Ectodermal cell (in vitro differentiated cells): ENCODE results near the gene PSMB3. TPM values are rescaled to one million over a fixed set of nuclear protein-coding genes. Genes with fewer than 3 reads are reported as not detected.

Experiments
- H3K27ac ChIP-seq: 2 replicates; pipeline ENCODE4 v1.7.0; 2013; ENCODE audit warnings: mild to moderate bottlenecking, low read depth, low read length; ENCODE audit not compliant: insufficient read depth, poor library complexity, severe bottlenecking
- H3K27me3 ChIP-seq: 2 replicates; pipeline ENCODE4 v1.7.0; 2013; ENCODE audit warnings: mild to moderate bottlenecking, low read length; ENCODE audit not compliant: insufficient read depth, control insufficient read depth, poor library complexity, severe bottlenecking
- H3K36me3 ChIP-seq: one replicate; pipeline ENCODE4 v1.7.0; 2013; ENCODE audit warnings: low read length; ENCODE audit not compliant: control insufficient read depth, insufficient read depth
- H3K4me1 ChIP-seq: one replicate; pipeline ENCODE4 v1.7.0; 2013; ENCODE audit warnings: low read length; ENCODE audit not compliant: control insufficient read depth, insufficient read depth
- H3K4me3 ChIP-seq: 2 replicates; pipeline ENCODE4 v1.7.0; 2013; ENCODE audit warnings: low read depth, low read length, control low read depth; ENCODE audit not compliant: insufficient read depth
- H3K9me3 ChIP-seq: 2 replicates; pipeline ENCODE4 v1.7.0; 2013; ENCODE audit warnings: mild to moderate bottlenecking, low read length, moderate library complexity; ENCODE audit not compliant: control insufficient read depth
- WGBS, 2 experiments: methylation state at CpG; one replicate each; pipeline ENCODE4 v1.1.7; 2013; ENCODE audit warnings: missing lambda C conversion rate in 2 of 2; 5-methylcytosine and 5-hydroxymethylcytosine counted together
- polyA plus RNA-seq, 4 experiments: library from polyadenylated mRNA; stranded (reverse); fragments of 50-300 nt; gene quantifications; one replicate each; pipeline ENCODE4 v1.2.3, GENCODE V29; 2013

The PSMB3 gene
- polyA plus RNA-seq (2013, experiment 1 of 4) = 245 TPM
- 226 TPM for polyA plus RNA-seq (2013, experiment 2 of 4)
- polyA plus RNA-seq (2013, experiment 3 of 4) = 213 TPM
- 242 TPM for polyA plus RNA-seq (2013, experiment 4 of 4)

- Histone ChIP-seq H3K27me3 (peaks cover 10% of the 10 kb centered on the region), H3K4me3 (peak within 1 kb of the TSS; percentile 94), H3K4me1 (peaks cover 11% of the 10 kb centered on the region), H3K36me3 (peaks cover 5% of the 10 kb centered on the region), H3K27ac (peak within 1 kb of the TSS; percentile 78), H3K9me3 (no peaks in the 10 kb centered on the region)
- 0% methylated on average over 44 of the region's 44 CpGs for WGBS, 2 experiments
Observed at GRCh38 chr17:38752308-38753070, at the start of gene PSMB3. Gene PSMB3, plus strand, starts transcription at chr17:38752741. Its CDS starts 86 bp downstream, at chr17:38752827.

- Histone ChIP-seq H3K27ac (no peak overlapping the region), H3K27me3 (peaks cover 78% of the 10 kb centered on the region), H3K4me3 (peak overlapping the region; percentile 52), H3K36me3 (no peaks in the 10 kb centered on the region), H3K4me1 (peaks cover 26% of the 10 kb centered on the region), H3K9me3 (no peaks in the 10 kb centered on the region)
- 3 to 4% methylated on average over 55 of the region's 55 CpGs for WGBS, 2 experiments
Observed at GRCh38 chr17:38702916-38703741, 49.4 kb upstream of the PSMB3 start.

GRCh38 chr17:38703742-38704605 is 48.6 kb upstream of the PSMB3 start:
- H3K27me3 ChIP-seq = peaks cover 72% of the 10 kb centered on the region
- no peak overlapping the region for H3K27ac ChIP-seq
- no peaks in the 10 kb centered on the region for H3K36me3 ChIP-seq
- peaks cover 26% of the 10 kb centered on the region for H3K4me1 ChIP-seq
- 1% methylated on average over 50 of the region's 50 CpGs for WGBS, 2 experiments
- no peaks in the 10 kb centered on the region for H3K9me3 ChIP-seq
- peak overlapping the region; percentile 52 for H3K4me3 ChIP-seq

- H3K36me3 ChIP-seq = no peaks in the 10 kb centered on the region
- 1% methylated on average over 97 to 99 of the region's 100 CpGs for WGBS, 2 experiments
- H3K4me3 ChIP-seq = peak within 1 kb of the TSS; percentile 60
- H3K27me3 ChIP-seq = peaks cover 63% of the 10 kb centered on the region
- H3K27ac ChIP-seq = no peak within 1 kb of the TSS
- peaks cover 26% of the 10 kb centered on the region for H3K4me1 ChIP-seq
- no peaks in the 10 kb centered on the region for H3K9me3 ChIP-seq
Observed at GRCh38 chr17:38704606-38705522, 47.7 kb upstream of the PSMB3 start, which contains the start of gene MLLT6. Gene MLLT6, plus strand, starts transcription at chr17:38705273. Its CDS starts 360 bp downstream, at chr17:38705633.

GRCh38 chr17:38705523-38705802 is 47.1 kb upstream of the PSMB3 start:
- WGBS, 2 experiments = 0 to 1% methylated on average over 26 to 32 of the region's 32 CpGs
- Histone ChIP-seq H3K9me3 (no peaks in the 10 kb centered on the region), H3K27ac (no peak overlapping the region), H3K4me1 (peaks cover 26% of the 10 kb centered on the region), H3K4me3 (peak overlapping the region; percentile 60), H3K27me3 (peaks cover 57% of the 10 kb centered on the region), H3K36me3 (no peaks in the 10 kb centered on the region)

- peaks cover 53% of the 10 kb centered on the region for H3K27me3 ChIP-seq
- peaks cover 26% of the 10 kb centered on the region for H3K4me1 ChIP-seq
- peak overlapping the region; percentile 60 for H3K4me3 ChIP-seq
- WGBS, 2 experiments = 0 to 1% methylated on average over 38 of the region's 38 CpGs
- H3K36me3 ChIP-seq = no peaks in the 10 kb centered on the region
- H3K27ac ChIP-seq = no peak overlapping the region
- H3K9me3 ChIP-seq = no peaks in the 10 kb centered on the region
Observed at GRCh38 chr17:38705803-38706504, 46.6 kb upstream of the PSMB3 start.

- 12 to 14% methylated on average over 19 of the region's 20 CpGs for WGBS, 2 experiments
- peaks cover 46% of the 10 kb centered on the region for H3K27me3 ChIP-seq
- peaks cover 26% of the 10 kb centered on the region for H3K4me1 ChIP-seq
- H3K27ac ChIP-seq = no peak overlapping the region
- H3K36me3 ChIP-seq = no peaks in the 10 kb centered on the region
- no peaks in the 10 kb centered on the region for H3K9me3 ChIP-seq
- peak overlapping the region; percentile 60 for H3K4me3 ChIP-seq
Observed at GRCh38 chr17:38706505-38707216, 45.9 kb upstream of the PSMB3 start.

GRCh38 chr17:38707678-38708351 is 44.7 kb upstream of the PSMB3 start:
- Histone ChIP-seq H3K27ac (no peak overlapping the region), H3K4me1 (peaks cover 23% of the 10 kb centered on the region), H3K4me3 (no peak overlapping the region), H3K36me3 (peaks cover 3% of the 10 kb centered on the region), H3K27me3 (peaks cover 35% of the 10 kb centered on the region), H3K9me3 (no peaks in the 10 kb centered on the region)
- 82 to 86% methylated on average over 21 of the region's 21 CpGs for WGBS, 2 experiments
